ENCODE data around the gene CERS4.
"Not testable (repeated sequence)": the region's sequence is repeated elsewhere in the genome, so short reads cannot be mapped to it uniquely, and the experiment has no call there.

The CERS4 gene

DNA sequence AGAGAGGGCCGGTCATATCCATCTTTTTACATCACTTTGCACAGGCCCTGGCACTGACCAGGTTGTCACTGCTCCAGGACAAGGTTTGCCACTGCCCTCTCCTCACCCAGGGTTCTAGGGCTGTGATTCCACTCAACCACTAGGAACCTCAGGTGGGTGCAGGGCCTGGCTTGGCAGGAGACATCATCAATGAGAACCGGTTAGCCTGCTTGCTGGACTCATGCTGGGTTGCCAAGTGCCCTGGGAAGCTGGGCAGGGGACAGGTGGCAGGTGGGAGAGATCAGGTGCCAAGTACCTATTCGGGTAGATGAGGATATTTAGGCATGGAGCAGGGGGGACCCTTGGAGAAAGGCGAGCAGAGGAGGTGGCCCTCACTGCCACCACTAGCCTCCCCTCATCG is 4.2 kb upstream of the CERS4 start:
- H3K4me3 ChIP-seq (ENCODE audit: low read depth, low read length) = no peak overlapping the region
- TF ChIP-seq, protein P1, sequence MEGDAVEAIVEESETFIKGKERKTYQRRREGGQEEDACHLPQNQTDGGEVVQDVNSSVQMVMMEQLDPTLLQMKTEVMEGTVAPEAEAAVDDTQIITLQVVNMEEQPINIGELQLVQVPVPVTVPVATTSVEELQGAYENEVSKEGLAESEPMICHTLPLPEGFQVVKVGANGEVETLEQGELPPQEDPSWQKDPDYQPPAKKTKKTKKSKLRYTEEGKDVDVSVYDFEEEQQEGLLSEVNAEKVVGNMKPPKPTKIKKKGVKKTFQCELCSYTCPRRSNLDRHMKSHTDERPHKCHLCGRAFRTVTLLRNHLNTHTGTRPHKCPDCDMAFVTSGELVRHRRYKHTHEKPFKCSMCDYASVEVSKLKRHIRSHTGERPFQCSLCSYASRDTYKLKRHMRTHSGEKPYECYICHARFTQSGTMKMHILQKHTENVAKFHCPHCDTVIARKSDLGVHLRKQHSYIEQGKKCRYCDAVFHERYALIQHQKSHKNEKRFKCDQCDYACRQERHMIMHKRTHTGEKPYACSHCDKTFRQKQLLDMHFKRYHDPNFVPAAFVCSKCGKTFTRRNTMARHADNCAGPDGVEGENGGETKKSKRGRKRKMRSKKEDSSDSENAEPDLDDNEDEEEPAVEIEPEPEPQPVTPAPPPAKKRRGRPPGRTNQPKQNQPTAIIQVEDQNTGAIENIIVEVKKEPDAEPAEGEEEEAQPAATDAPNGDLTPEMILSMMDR (IDR thresholded peaks at IDR 0.05; ENCODE audit: low read depth, low read length, missing control alignments) = no peak

DNA sequence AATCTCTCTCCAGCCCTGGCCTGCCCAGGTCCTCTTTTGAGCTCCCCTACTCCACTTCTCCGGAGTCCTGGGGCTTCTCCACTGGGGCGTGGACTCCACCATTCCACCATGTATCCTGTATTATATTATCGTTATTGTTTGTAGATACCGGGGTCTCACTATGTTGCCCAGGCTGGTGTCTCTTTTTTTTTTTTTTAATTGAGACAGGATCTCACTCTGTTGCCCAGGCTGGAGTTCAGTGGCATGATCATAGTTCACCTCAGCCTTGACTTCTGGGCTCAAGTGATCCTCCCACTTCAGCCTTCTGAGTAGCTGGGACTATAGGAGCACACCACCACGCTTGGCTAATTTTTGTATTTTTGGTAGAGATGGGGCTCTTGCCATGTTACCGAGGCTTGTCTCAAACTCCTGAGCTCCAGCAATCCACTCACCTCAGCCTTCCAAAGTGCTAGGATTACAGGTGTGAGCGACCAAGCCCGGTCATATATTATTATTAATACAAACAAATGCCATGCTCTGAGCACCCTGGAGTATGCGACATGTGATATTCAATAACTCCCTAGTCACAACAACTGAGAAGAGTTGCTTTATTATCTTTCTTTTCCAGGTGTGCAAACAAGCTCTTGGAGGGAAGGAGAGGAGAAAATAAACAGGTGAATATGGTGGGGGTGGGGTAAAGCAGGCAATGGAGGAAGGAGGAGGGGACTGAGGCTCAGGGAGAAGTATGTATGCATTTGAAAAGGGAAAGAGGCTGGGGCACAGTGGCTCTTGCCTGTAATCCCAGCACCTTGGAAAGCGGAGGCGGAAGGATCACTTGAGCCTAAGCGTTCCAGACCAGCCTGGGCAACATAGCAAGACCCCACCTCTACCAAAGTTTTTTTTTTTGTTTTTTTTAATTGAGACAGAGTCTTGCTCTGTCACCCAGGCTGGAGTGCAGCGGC is 2.8 kb upstream of the CERS4 start:
- no peak overlapping the region for H3K4me3 ChIP-seq (ENCODE audit: low read depth, low read length)
- no peak for DNase-seq (ENCODE audit: low read depth)
- TF ChIP-seq, protein P1 (IDR thresholded peaks at IDR 0.05; ENCODE audit: low read depth, low read length, missing control alignments) = no peak

More for the DNA sequence above, 4.2 kb upstream of the CERS4 start:
- no peak for DNase-seq (ENCODE audit: low read depth)

DNA sequence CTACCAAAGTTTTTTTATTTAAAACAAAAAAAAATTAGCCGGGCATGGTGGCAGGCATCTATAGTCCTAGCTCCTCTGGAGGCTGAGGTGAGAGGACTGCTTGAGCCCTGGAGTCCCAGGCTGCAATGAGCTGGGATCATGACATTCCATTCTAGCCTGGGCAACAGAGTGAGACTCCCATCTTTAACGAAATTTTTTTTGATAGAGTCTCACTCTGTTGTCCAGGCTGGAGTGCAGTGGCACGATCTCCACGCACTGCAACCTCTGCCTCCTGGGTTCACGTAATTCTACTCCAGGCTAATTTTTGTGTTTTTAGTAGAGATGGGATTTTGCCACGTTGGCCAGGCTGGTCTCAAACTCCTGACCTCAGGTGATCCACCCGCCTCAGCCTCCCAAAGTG is 1.8 kb upstream of the CERS4 start:
- not testable (repeated sequence) for DNase-seq (ENCODE audit: low read depth); H3K4me3 ChIP-seq (ENCODE audit: low read depth, low read length)

DNA sequence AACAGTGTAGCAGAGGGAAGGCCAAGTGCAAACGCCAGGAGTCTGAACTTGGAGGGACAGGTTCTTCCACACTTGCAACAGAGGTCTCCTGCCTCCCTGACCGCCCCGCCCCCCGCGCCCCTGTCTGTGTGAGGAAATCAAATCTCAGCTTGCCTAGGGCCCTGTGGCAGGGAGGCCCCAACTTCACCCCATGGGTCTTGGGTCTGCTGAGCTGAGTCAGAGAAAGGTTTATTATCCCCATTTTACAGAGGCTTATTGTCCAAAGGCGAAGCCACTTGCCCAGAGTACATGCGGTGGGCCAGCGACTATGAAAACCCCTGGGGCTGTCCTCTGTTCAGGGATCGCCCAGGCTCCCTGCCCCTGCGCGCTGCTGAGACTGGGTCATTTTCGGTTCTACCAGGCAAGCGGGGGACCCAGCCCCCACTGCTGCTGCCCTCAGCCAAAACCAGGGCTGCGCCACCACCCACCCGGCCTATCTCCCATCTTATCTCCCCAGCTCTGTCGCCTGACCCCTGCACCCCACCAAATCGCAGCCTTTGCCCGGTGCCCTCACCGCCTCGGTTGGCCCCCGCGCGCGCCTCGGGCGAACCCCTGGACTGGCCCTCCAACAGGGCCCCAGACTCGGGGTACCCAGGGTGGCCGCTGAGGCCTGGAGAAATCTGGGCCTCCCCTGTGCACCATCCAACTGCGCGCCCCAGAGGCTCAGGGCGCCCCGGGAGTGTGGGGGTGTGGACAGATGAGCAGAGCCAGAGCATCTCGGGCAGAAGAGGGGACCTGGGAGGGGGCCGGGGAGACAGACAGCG is 850 bp upstream of the CERS4 start:
- no peak for DNase-seq (ENCODE audit: low read depth)
- TF ChIP-seq, protein P1 (IDR thresholded peaks at IDR 0.05; ENCODE audit: low read depth, low read length, missing control alignments) = no peak
- H3K4me3 ChIP-seq (ENCODE audit: low read depth, low read length) = peak overlapping the region; percentile 77

DNA sequence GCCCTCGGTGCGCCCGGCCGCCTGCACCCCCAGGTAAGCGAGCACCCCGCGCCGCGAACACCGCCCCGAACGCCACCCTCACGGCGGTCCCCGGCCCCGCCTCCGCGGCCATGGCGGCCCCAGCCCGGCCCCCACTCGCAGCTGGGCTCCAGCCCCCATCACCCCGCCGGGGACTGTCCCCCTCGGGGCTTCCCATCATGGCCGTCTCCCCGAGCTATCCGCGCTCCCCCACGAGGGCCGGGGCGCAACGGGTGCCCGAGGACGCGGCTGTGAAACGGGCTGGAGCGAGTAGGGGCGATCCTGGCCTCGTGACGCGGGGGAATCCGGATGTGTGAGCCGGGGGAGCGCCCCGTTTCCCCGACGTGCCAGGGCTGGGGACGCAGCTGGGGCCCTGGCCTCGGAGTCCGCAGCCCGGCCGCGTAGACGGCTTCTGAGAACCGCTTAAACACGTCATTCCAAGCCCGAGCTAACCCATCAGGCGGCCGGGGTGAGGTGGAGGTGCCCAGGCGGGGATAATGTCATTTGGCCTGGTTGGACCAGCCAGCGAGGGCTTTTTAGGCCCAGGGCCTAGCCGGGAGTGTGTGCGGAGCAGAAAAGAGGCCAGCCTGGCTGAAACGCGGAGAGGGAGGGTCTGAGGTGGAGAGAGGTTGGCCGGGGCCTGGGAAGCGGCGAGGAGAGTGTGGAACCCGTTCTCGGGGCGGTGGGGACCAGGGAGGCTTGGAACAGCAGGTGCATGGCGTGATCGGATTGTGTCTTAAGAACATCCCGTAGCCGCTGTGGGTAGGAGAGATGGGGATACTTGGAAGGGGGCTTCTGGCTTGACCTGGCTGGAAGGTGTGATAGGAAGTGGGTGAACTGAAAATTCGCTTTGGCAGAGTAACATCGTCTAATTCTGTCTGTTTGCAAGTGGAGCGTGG is 550 bp downstream of the CERS4 start:
- TF ChIP-seq, protein P1 (IDR thresholded peaks at IDR 0.05; ENCODE audit: low read depth, low read length, missing control alignments) = no peak
- peak overlapping the region; percentile 77 for H3K4me3 ChIP-seq (ENCODE audit: low read depth, low read length)
- no peak for DNase-seq (ENCODE audit: low read depth)

DNA sequence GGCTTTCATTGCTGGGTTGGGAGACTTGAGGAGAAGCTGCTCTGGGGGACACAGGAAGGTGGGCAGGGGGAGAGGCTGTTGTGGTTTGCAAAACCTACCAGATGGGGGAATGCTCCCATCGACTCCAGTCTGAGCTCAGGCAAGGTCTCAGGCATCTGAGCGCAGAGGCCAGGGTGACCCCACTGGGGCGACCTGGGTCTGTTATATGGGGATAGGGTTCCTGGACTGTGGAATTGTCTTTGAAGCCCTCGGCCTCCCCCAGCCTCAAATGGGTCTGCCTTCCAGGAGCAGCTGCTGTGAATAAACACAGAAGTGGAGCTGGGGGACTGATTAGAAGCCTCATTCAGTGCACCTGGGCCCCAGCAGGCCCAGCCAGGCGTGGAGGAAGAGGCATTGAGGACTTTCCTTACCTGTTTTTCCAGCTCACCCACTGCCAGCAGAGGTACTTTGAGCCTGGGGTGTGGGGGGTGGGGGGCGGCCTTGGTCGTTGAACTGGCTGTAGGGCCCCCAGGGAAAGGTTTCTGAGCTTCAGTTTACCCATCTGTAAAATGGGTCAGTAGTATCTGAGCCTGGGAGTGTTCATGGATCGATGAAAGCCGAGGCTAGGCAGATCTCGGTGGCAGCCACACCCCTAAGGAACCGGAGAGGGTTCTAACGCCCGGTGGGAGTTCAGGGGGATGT is 1.4 kb downstream of the CERS4 start:
- DNase-seq (ENCODE audit: low read depth) = no peak
- TF ChIP-seq, protein P1 (IDR thresholded peaks at IDR 0.05; ENCODE audit: low read depth, low read length, missing control alignments) = no peak
- peak overlapping the region; percentile 77 for H3K4me3 ChIP-seq (ENCODE audit: low read depth, low read length)
